GM19099 (cell line): Measurements from ENCODE around the gene SEMA4A.

Experiments used
- POLR2A ChIP-seq: IDR thresholded peaks from 3 replicates; pipeline ENCODE4 v1.6.1; 2011; ENCODE audit warnings: low read depth; ENCODE audit not compliant: insufficient read length; ENCODE audit errors: extremely low read depth

Gene SEMA4A

GRCh38 chr1:156115514-156116374, 37.6 kb upstream of the SEMA4A start:
- TF ChIP-seq POLR2A: no peak

GRCh38 chr1:156117414-156118176, 35.8 kb upstream of the SEMA4A start:
- TF ChIP-seq POLR2A: no peak

GRCh38 chr1:156118177-156118868, 35.1 kb upstream of the SEMA4A start:
- TF ChIP-seq POLR2A: no peak

GRCh38 chr1:156119503-156120209, 33.7 kb upstream of the SEMA4A start:
- TF ChIP-seq POLR2A: no peak

GRCh38 chr1:156120318-156120717, 33.1 kb upstream of the SEMA4A start:
- no peak for TF ChIP-seq POLR2A

- TF ChIP-seq POLR2A: no peak
Observed at GRCh38 chr1:156121457-156121856, 31.9 kb upstream of the SEMA4A start.

GRCh38 chr1:156122086-156122485, 31.3 kb upstream of the SEMA4A start:
- TF ChIP-seq POLR2A: no peak

- TF ChIP-seq POLR2A: no peak
Observed at GRCh38 chr1:156122519-156123355, 30.6 kb upstream of the SEMA4A start.

GRCh38 chr1:156123356-156124196, 29.8 kb upstream of the SEMA4A start:
- TF ChIP-seq POLR2A: peak; percentile 25

GRCh38 chr1:156124557-156125483, 28.6 kb upstream of the SEMA4A start:
- no peak for TF ChIP-seq POLR2A

- no peak for TF ChIP-seq POLR2A
Observed at GRCh38 chr1:156126043-156126629, 27.2 kb upstream of the SEMA4A start.
